ENCODE measurements around the gene CHRM2. TPM values are rescaled to one million over a fixed set of nuclear protein-coding genes. Genes with fewer than 3 reads are reported as not detected.

The CHRM2 gene
- total RNA-seq, 1 donor from 2014 or later, result 9.4 TPM

DNA sequence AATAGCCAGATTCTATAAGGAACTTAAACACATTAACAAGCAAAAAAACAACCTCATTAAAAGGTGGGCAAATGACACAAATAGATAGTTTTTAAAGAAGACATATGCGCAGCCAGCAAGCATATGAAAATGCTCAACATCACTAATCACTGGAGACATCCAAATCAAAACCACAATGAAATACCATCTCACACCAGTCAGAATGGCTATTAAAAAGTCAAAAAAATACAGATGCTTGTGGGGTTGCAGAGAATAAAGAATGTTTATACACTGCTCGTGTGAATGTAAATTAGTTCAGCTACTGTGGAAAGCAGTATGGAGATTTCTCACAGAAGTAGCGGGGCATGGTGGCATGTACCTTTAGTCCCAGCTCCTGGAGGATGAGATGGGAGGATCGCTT lies 164.0 kb downstream of the CHRM2 start:
- DNase-seq, result no peak

DNA sequence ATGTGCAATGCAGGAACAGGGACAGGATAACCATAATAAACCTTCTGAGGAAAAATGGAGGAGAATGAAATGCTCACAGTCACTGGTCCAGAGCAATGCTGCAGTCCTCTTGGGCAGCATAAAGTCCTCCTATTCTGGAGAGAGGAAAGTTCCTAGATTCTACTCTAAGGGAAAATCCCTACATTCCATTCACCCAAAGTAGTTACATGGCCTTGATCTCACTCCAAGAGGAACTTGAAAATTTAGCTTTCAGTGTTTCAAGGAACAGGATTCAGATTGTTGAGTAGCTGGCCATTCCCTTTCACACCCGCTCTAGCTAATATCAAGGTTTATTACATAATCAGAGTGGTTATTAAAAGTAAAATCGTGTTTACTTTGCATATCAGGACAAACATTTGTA lies 168.3 kb downstream of the CHRM2 start:
- DNase-seq, result no peak

DNA sequence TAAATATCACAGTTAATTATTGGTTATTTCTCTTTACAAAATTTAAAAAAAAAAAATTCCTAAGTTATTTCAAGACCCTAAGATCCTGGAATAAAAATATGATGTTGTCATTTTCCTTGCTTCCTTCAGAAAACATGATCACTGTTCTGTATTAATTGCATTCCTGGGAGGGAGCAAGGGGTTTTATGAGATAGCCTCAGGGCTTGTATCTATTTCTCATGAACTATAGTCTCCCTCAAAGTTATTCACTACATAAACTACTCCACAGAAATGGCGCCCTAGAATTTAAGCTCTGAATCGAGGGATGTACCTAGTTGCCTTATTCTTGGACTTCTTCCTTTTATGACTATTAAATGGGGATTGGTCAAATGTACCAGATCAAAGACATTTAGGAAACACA lies 170.3 kb downstream of the CHRM2 start:
- DNase-seq, result no peak

DNA sequence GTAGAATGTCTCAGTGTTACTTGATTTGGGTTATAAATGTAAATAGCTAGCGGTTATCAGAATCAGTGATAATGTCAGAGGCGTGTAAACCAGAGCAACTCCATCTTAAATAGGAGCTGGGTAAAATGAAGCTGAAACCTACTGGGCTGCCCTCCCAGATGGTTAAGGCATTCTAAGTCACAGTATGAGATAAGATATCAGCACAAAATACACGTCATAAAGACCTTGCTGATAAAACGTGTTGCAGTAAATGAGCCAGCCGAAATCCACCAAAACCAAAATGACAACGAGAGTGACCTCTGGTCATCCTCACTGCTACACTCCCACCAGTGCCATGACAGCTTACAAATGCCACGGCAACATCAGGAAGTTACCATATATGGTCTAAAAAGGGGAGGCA lies 172.3 kb downstream of the CHRM2 start:
- no peak for DNase-seq

DNA sequence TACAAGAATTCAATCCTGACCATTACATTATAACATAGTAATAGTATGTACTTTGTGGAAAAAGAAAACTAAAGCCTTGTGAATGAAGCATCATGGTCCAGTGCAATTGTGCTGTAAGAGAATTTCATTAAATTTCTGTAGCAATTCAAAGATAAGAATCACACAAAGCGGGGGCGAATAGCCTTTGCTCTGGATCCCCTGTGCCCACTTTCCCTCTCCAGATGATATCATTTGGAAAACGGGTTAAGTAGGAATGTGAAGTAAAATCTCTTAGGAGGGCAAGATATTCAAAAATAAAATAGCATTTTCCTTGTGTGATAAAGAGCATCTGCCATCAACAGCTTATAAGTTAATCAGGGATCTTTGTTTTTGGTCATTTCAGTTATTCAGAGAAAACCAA lies 177.1 kb downstream of the CHRM2 start:
- no peak for DNase-seq

DNA sequence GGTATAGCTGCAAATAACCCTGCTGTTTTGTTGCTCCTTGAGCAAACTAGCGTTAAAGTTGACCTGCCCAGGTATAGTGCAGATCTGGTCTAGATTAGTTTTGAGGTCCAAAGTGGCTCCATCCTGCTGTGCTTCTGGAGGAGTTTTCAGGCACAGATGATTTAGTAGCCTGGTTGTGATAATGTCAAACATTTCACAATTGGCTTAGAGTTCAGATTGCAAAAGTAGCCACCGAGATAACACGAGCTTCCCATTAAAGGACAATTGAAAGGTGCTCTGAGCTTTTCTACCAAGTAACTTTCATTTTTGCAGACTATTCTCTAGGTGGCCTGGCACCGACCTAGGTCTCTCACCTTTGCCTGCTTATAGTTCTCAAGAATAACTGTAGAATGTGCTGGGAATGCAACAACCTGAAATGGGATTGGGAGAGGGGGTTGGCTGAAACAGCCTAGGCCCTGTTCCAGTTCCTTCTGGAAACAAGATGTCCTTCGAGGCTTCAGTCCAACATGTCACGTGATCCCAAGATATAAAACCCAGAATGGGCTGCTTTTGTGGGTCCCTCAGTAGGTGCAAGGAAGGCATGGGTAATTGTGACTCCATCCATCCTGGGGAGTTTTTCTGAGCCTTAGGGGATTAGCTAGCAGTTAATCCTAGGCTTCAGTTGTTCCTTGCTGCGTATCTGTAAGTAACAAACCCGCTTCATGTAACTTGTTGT lies 201.0 kb downstream of the CHRM2 start:
- DNase-seq, result no peak

Small RNAs within 50 kb of the gene (small RNA-seq; reads per million reads assigned to genes)
- gene KRT8P51, result not detected
- gene MIR490, result not detected

All from occipital lobe (tissue), 3 donors.